Fibroblast of mammary gland (primary cell): ENCODE measurements around the gene TRPC4.
A peak's percentile ranks its signal among the peaks of the same experiment; 100 is the strongest.

Source experiments
- DNase-seq: peaks from one replicate; pipeline ENCODE4 v3.0.0-alpha.2; 2010; ENCODE audit warnings: low read depth
- H3K4me3 ChIP-seq: 2 replicates; pipeline ENCODE4 v1.5.1; 2011; ENCODE audit warnings: low read depth, mild to moderate bottlenecking, low read length, moderate library complexity; ENCODE audit not compliant: control insufficient read depth
- CTCF ChIP-seq: conservative IDR thresholded peaks from 2 replicates; pipeline ENCODE4 v1.5.1; 2011; ENCODE audit warnings: low read depth, low read length, inconsistent platforms; ENCODE audit not compliant: control insufficient read depth, insufficient read depth

Gene TRPC4

DNA sequence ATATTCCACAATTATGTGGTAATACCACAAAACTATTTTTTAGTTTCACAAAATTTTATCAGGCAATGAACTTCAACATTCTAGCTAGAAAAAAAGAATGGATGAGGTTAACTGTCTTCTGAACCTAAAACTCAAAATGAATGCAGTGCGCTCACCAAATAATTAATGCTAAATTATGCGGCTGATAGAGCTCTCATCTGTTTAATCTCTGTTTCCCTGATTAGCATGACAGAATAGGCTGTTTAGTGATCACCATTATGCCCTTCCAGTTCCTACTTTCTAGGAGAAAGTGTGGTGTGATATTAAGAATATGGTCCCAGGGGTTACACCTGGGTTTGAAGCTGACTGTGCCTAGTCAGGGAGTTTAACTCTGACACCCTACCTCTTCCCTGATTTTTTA, 228.2 kb downstream of the TRPC4 start:
- TF ChIP-seq CTCF = no peak
- DNase-seq = no peak

GRCh38 chr13:37640499-37640898, 229.1 kb downstream of the TRPC4 start:
- H3K4me3 ChIP-seq = no peak overlapping the region
- TF ChIP-seq CTCF = peak; percentile 73
- peak; percentile 81 for DNase-seq

More for the DNA sequence above, 228.2 kb downstream of the TRPC4 start:
- no peak overlapping the region for H3K4me3 ChIP-seq

DNA sequence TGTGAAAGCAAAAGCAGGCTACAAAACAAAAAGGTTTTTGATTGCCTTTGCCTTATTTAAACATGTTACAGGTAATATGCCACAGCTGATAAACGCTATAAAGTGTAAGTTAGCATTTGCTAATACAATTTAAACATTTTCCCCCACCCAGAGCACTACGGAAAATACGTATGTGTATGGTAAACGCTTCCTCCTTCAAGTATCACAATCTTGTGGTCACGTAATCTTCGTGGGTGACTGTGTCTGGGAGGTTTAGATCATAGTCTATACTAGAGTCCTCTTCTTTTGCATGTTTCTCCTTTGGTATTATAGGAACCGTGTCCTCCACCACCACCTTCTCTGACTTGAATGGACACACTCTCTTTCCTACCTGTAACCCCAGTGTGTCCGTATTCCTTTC, 232.9 kb downstream of the TRPC4 start:
- H3K4me3 ChIP-seq = no peak overlapping the region
- no peak for DNase-seq
- no peak for TF ChIP-seq CTCF

GRCh38 chr13:37632294-37632693, 237.3 kb downstream of the TRPC4 start:
- DNase-seq = no peak
- H3K4me3 ChIP-seq = no peak overlapping the region
- no peak for TF ChIP-seq CTCF

DNA sequence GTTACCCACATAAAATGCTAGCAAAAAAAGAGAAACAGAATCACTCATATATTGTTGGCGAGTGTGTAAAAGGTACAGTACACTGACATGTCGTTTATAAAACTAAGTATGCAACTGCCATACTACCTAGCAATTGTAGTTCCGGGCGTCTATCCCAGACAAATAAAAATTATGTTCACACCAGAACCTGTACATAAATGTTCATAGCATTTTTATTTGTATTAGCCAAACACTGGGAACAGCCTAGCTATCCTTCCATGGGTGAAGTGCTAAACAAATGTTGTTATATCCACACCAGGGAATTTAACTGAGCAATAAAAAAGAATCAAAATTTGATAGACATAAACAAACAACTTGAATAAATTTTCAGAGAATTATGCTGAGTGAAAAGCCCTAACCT, 242.1 kb downstream of the TRPC4 start:
- no peak for TF ChIP-seq CTCF
- DNase-seq = no peak
- H3K4me3 ChIP-seq = no peak overlapping the region

GRCh38 chr13:37621811-37622361, 247.7 kb downstream of the TRPC4 start:
- no peak overlapping the region for H3K4me3 ChIP-seq
- DNase-seq = peak; percentile 97
- no peak for TF ChIP-seq CTCF

- no peak overlapping the region for H3K4me3 ChIP-seq
- DNase-seq = peak; percentile 70
- TF ChIP-seq CTCF = no peak
Observed at GRCh38 chr13:37618554-37618953, 251.0 kb downstream of the TRPC4 start.
